Endodermal cell (in vitro differentiated cells): ENCODE measurements around the gene CRABP2. TPM values are rescaled to one million over a fixed set of nuclear protein-coding genes. Genes with fewer than 3 reads are reported as not detected.
A peak's percentile ranks its signal among the peaks of the same experiment; 100 is the strongest.

Source experiments
- DNase-seq: peaks from one replicate; pipeline ENCODE4 v3.0.0-alpha.2; 2017
- H3K27ac ChIP-seq: 2 replicates; pipeline ENCODE4 v1.5.1; 2013; ENCODE audit warnings: mild to moderate bottlenecking, low read depth, low read length, moderate library complexity
- H3K27me3 ChIP-seq: 2 replicates; pipeline ENCODE4 v1.6.1; 2013; ENCODE audit warnings: mild to moderate bottlenecking, low read length, moderate library complexity; ENCODE audit not compliant: insufficient read depth, control insufficient read depth, poor library complexity, severe bottlenecking
- H3K36me3 ChIP-seq: 2 replicates; pipeline ENCODE4 v1.7.0; 2013; ENCODE audit warnings: mild to moderate bottlenecking, low read length, moderate library complexity; ENCODE audit not compliant: control insufficient read depth, insufficient read depth
- H3K4me1 ChIP-seq: one replicate; pipeline ENCODE4 v1.7.0; 2013; ENCODE audit warnings: low read length; ENCODE audit not compliant: control insufficient read depth, insufficient read depth
- H3K4me3 ChIP-seq: 2 replicates; pipeline ENCODE4 v1.5.1; 2013; ENCODE audit warnings: mild to moderate bottlenecking, low read length, moderate library complexity
- H3K9ac ChIP-seq: 2 replicates; pipeline ENCODE4 v1.6.1; 2013; ENCODE audit warnings: mild to moderate bottlenecking, low read length, moderate library complexity; ENCODE audit not compliant: poor library complexity, severe bottlenecking; ENCODE audit errors: extremely low read depth
- H3K9me3 ChIP-seq: 2 replicates; pipeline ENCODE4 v1.6.1; 2013; ENCODE audit warnings: mild to moderate bottlenecking, low read length, moderate library complexity; ENCODE audit not compliant: control insufficient read depth
- H3K27ac Mint-ChIP-seq: 2 replicates; pipeline ENCODE4 v1.8.0; 2020; ENCODE audit warnings: mixed read lengths
- H3K27me3 Mint-ChIP-seq: 2 replicates; pipeline ENCODE4 v1.8.0; 2021; ENCODE audit warnings: mild to moderate bottlenecking, mixed read lengths; ENCODE audit not compliant: insufficient read depth
- H3K36me3 Mint-ChIP-seq: 2 replicates; pipeline ENCODE4 v1.8.0; 2020; ENCODE audit warnings: low read depth, mixed read lengths
- H3K4me1 Mint-ChIP-seq: 2 replicates; pipeline ENCODE4 v1.8.0; 2020; ENCODE audit warnings: mixed read lengths
- H3K4me3 Mint-ChIP-seq: 2 replicates; pipeline ENCODE4 v1.8.0; 2020; ENCODE audit warnings: mild to moderate bottlenecking, moderate library complexity, mixed read lengths
- H3K9me3 Mint-ChIP-seq: 2 replicates; pipeline ENCODE4 v1.8.0; 2020; ENCODE audit warnings: mild to moderate bottlenecking, mixed read lengths
- CTCF ChIP-seq: fragments of 200-600 bp; sonication (generic); conservative IDR thresholded peaks from 2 replicates; pipeline ENCODE4 v1.5.0; 2021; ENCODE audit warnings: antibody characterized with exemption, mild to moderate bottlenecking
- WGBS, 2 experiments: methylation state at CpG; one replicate each; pipeline versions ENCODE4 v1.1.5 to v1.1.7; 2013; ENCODE audit warnings: missing lambda C conversion rate in 2 of 2, mixed read lengths in 1 of 2; ENCODE audit not compliant: insufficient coverage in 1 of 2, insufficient read length in 1 of 2; 5-methylcytosine and 5-hydroxymethylcytosine counted together
- total RNA-seq, 2 donors: library from RNA; stranded (reverse); fragmentation: NEBNext Ultra II Directional in 1 of 2; extraction: Animal tissue kit (Norgen Biotek cat#: 25700) in 1 of 2; gene quantifications; 2 replicates in 1 of 2; 3 replicates in 1 of 2; pipeline ENCODE4 v1.2.1, GENCODE V29; 2021

Gene CRABP2
- total RNA-seq, 2 donors from 2014 or later, result 243 to 780 TPM

GRCh38 chr1:156706657-156707416 is 1.5 kb upstream of the CRABP2 start:
- Mint-ChIP-seq H3K27me3 (peaks cover 39% of the 10 kb centered on the region), H3K4me3 (peak overlapping the region; percentile 72), H3K27ac (peak overlapping the region; percentile 94), H3K9me3 (no peaks in the 10 kb centered on the region), H3K4me1 (peaks cover 62% of the 10 kb centered on the region), H3K36me3 (peaks cover 5% of the 10 kb centered on the region)
- Histone ChIP-seq H3K4me1 (peaks cover 24% of the 10 kb centered on the region), H3K36me3 (no peaks in the 10 kb centered on the region), H3K27me3 (no peaks in the 10 kb centered on the region), H3K27ac (peak overlapping the region; percentile 71), H3K9ac (peak overlapping the region; percentile 54), H3K9me3 (no peaks in the 10 kb centered on the region), H3K4me3 (peak overlapping the region; percentile 91)
- DNase-seq, result peak; percentile 90
- WGBS, 2 experiments, result 4 to 9% methylated on average over 13 to 29 of the region's 29 CpGs
- TF ChIP-seq CTCF, result no peak

- peak; percentile 98 for TF ChIP-seq CTCF
- peaks cover 47% of the 10 kb centered on the region for H3K27me3 Mint-ChIP-seq
- Histone ChIP-seq H3K27ac (peak overlapping the region; percentile 71), H3K36me3 (no peaks in the 10 kb centered on the region), H3K4me3 (peak overlapping the region; percentile 91), H3K9me3 (no peaks in the 10 kb centered on the region), H3K9ac (peak overlapping the region; percentile 54), H3K27me3 (no peaks in the 10 kb centered on the region), H3K4me1 (peaks cover 24% of the 10 kb centered on the region)
- peaks cover 61% of the 10 kb centered on the region for H3K4me1 Mint-ChIP-seq
- peaks cover 9% of the 10 kb centered on the region for H3K36me3 Mint-ChIP-seq
- peak overlapping the region; percentile 94 for H3K27ac Mint-ChIP-seq
- peak; percentile 97 for DNase-seq
- peak overlapping the region; percentile 72 for H3K4me3 Mint-ChIP-seq
- H3K9me3 Mint-ChIP-seq, result no peaks in the 10 kb centered on the region
- WGBS, 2 experiments, result 0 to 3% methylated on average over 23 to 45 of the region's 45 CpGs
Measured at GRCh38 chr1:156705918-156706656, 704 bp upstream of the CRABP2 start.

- Histone ChIP-seq H3K27me3 (no peaks in the 10 kb centered on the region), H3K9ac (peak overlapping the region; percentile 45), H3K9me3 (no peaks in the 10 kb centered on the region), H3K27ac (no peak overlapping the region), H3K4me1 (peaks cover 19% of the 10 kb centered on the region), H3K36me3 (peaks cover 8% of the 10 kb centered on the region), H3K4me3 (peak overlapping the region; percentile 91)
- peak overlapping the region; percentile 72 for H3K4me3 Mint-ChIP-seq
- peaks cover 57% of the 10 kb centered on the region for H3K27me3 Mint-ChIP-seq
- peak overlapping the region; percentile 92 for H3K27ac Mint-ChIP-seq
- peaks cover 57% of the 10 kb centered on the region for H3K4me1 Mint-ChIP-seq
- H3K36me3 Mint-ChIP-seq, result peaks cover 21% of the 10 kb centered on the region
- peak; percentile 76 for DNase-seq
- H3K9me3 Mint-ChIP-seq, result no peaks in the 10 kb centered on the region
- 1 to 4% methylated on average over 9 to 29 of the region's 29 CpGs for WGBS, 2 experiments
- TF ChIP-seq CTCF, result no peak
Measured at GRCh38 chr1:156704930-156705320, 458 bp downstream of the CRABP2 start.
